Spleen (tissue), 7 donors: ENCODE results near the gene TRMT2A.

Experiments used
- POLR2AphosphoS5 ChIP-seq, 3 donors: sonication (generic); formaldehyde crosslinking; IDR thresholded peaks; one replicate each; pipeline ENCODE4 v1.5.1; 2017; ENCODE audit warnings: antibody characterized with exemption in 3 of 3
- TF ChIP-seq, protein P1 (sequence below), 11 experiments: fragments of 200-600 bp in 7 of 11; fragments of 450-650 bp in 4 of 11; sonication (generic) in 4 of 11; IDR thresholded peaks in 8 of 11; conservative IDR thresholded peaks in 3 of 11; 1 replicate in 7 of 11; 2 replicates in 4 of 11; pipeline versions ENCODE4 v1.4.0 to v1.8.0; 2016 to 2021; ENCODE audit warnings: antibody characterized with exemption in 11 of 11, inconsistent platforms in 4 of 11, mild to moderate bottlenecking in 1 of 11
- donor health status: DM: no; HTN: no; CAD: no; lungs with moderate emphysema.
- donor health status: DM: no; HTN: no; CAD: no.
- donor health status: DM: no; HTN: no; CAD: no.

DNA sequence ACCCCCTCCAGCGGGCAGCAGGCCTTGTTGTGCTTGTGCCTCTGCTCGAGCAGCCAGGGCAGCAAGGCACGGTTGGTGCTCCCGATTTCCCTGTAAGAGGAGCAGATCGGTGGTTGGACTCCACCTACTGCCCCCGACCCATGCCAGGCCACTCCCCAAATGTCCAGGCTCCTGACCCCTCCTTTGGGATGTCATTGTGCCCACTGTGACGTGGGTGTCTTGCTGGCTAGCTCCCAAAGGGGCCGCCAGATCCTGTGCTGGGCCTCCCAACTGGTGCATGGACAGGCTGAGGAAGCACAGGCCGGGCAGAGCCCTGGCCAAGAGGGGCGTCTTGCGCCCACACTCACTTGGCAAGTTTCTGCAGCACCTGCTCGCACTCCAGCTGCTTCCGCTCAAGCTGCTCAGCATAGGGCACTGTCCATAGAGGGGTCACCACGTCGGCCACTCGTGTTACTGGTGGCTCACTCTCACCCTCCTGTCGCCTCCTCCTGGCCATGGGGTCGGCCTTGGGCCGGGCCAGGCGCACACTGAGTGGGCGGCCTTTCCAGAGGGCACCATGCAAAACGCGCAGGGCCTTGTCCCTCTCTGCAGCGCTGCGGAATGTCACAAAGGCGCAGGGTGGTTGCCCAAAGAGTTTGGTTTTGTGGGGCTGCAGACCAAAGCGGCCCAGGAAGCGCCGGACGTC is 1.2 kb downstream of the TRMT2A start, which contains the start of gene RANBP1:
- TF ChIP-seq, protein P1, sequence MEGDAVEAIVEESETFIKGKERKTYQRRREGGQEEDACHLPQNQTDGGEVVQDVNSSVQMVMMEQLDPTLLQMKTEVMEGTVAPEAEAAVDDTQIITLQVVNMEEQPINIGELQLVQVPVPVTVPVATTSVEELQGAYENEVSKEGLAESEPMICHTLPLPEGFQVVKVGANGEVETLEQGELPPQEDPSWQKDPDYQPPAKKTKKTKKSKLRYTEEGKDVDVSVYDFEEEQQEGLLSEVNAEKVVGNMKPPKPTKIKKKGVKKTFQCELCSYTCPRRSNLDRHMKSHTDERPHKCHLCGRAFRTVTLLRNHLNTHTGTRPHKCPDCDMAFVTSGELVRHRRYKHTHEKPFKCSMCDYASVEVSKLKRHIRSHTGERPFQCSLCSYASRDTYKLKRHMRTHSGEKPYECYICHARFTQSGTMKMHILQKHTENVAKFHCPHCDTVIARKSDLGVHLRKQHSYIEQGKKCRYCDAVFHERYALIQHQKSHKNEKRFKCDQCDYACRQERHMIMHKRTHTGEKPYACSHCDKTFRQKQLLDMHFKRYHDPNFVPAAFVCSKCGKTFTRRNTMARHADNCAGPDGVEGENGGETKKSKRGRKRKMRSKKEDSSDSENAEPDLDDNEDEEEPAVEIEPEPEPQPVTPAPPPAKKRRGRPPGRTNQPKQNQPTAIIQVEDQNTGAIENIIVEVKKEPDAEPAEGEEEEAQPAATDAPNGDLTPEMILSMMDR (IDR thresholded peaks at IDR 0.05 in 8 of 11, conservative IDR thresholded peaks at IDR 0.05 in 3 of 11): no peak
- no peak for TF ChIP-seq POLR2AphosphoS5 (IDR thresholded peaks at IDR 0.05)
